ENCODE measurements around the gene SF1.

DNA sequence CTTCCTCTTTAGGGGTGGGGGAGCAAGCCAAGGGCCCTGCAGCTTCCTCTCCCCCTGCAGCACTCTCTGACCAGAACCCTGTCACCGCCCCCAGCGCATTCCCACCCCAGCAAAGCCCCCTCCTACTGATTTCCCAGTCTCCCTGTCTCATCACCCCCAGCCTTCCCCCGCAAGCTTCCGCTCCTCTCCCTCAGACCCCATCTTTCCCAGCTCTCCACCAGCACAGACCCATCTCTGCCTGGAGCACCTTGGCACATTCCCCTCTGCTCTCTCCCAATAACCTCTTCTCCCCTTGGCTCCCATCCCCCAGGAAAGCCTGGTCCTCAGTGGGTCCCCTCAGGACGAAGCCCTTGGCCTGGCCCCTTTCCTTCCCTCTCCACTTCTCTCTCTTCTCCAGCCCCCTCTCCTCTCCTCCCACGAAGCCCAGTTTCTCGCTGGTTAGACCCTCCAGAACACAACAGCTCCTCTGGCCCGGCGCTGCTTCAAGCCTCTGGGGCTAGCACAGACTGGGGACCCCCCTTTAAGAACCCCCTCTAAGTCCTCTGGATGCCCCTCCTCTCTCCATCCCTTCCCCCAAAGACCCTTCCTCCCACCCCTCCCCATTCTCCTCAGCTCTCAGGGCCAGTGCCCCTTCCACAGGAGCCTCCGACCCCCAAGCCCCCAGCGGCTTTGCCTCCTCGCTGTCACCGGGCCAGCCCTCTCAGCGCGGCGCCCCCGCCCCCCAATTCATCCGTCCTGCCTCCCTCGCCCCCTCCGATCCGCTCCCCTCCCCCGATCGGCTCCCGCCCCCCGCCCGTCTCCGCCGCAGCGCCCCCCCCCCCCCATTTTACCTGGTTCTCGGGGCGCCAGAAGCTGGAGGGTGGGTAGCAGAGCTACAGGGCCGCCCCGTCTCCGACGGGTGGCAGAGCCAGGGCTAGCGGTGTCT is 55.9 kb downstream of the SF1 start:
- TF ChIP-seq CTCF (IDR thresholded peaks at IDR 0.05; ENCODE audit: poor library complexity) = no peak
- TF ChIP-seq EZH2 (IDR thresholded peaks at IDR 0.05; ENCODE audit: borderline replicate concordance) = no peak
